Hematopoietic multipotent progenitor cell treated with erythropoietin and hydrocortisone succinate and interleukin-3 and kit ligand, for 15 days (in vitro differentiated cells): Measurements from ENCODE around the gene MALRD1.

Experiments
- DNase-seq: peaks from one replicate; pipeline ENCODE4 v3.0.0-alpha.2; 2015; ENCODE audit warnings: low spot score

MALRD1 gene

DNA sequence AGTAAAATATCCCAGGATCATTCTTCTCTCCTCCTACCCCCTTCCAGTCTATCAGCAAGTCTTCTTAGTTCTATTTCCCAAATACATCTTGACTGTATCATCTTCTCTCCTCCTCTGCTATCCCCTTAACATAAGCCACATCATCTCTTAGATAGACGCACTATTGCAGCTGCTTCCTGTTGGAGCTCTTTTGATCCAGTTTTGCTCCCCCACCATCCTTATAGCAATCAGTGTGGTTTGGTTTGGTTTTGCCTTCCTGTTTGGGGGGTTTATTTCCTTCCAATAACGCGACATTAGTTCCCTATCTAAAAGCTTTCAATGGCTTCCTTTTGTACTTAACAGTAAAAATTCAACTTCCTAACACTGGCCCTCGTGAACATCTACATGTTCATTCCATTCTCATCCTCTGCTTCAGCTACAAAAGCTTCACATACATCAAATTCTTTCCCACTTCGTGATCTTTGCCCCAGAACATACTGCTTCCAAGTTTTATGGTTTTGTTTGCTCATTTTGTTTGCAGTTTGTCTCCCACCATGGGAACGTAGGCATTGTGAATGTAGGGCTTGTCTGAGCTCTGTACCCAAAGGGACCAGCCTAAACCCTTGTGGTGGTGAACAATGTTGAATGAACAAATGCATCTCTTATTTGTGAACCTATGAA lies 734.0 kb downstream of the MALRD1 start:
- DNase-seq = no peak

- DNase-seq = no peak
Observed at GRCh38 chr10:19783721-19784120, 735.1 kb downstream of the MALRD1 start.
